Fibroblast of skin of left biceps (primary cell): Measurements from ENCODE around the gene LAMA3.
"Not testable (repeated sequence)": the region's sequence is repeated elsewhere in the genome, so short reads cannot be mapped to it uniquely, and the experiment has no call there.

Source experiments
- DNase-seq, 2 experiments: peaks; one replicate each; pipeline ENCODE4 v3.0.0-alpha.2; 2013; ENCODE audit warnings: low read depth in 2 of 2

Gene LAMA3

GRCh38 chr18:23731861-23732260 lies 42.6 kb downstream of the LAMA3 start:
- no peak for DNase-seq

- no peak for DNase-seq
These were observed 43.2 kb downstream of the LAMA3 start for GRCh38 chr18:23732439-23732838.

GRCh38 chr18:23733265-23733664 lies 44.0 kb downstream of the LAMA3 start:
- not testable (repeated sequence) for DNase-seq

DNA sequence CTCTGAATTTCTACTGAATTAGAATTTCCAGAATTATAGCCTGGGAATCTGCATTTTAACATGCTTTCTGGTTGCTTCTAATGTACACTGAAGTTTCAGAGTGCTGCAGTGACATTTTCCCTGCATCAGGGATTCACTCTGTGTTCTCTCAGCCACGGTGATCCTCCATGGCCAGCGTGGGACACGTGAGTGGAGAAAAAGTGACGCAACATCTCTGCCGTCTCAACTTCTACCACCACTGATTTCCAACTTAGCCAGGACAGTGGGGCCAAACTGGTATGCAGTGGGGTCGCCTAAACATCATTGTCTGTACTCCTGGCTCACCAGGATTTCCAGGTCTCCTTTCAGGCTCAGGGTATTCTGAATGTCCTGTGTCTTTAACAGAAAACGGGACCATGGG lies 44.6 kb downstream of the LAMA3 start:
- no peak for DNase-seq

DNA sequence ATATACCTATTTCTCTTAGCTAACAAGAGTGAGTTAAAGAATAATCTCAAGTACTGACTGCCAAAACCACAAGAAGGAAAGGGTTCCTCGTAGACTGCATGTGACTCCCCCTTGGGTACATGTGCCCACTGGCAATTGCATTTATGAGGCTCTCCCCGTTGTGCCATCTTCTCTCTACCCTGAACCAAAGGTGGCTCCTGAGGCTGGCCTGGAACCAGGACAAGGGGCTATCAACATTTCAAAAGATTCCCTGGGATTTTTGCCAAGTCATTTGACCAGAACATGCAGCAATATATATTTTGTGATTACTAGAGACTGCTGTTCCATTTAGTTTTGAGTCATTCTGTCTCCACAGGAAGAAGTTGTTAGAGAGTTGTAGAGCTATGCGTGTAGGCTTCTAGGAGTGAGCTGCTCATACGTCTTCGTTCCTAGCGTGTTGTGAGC lies 45.8 kb downstream of the LAMA3 start:
- no peak for DNase-seq

- DNase-seq: no peak
These were observed 48.3 kb downstream of the LAMA3 start for GRCh38 chr18:23737578-23737977.

GRCh38 chr18:23738151-23738550 lies 48.9 kb downstream of the LAMA3 start:
- DNase-seq: no peak

DNA sequence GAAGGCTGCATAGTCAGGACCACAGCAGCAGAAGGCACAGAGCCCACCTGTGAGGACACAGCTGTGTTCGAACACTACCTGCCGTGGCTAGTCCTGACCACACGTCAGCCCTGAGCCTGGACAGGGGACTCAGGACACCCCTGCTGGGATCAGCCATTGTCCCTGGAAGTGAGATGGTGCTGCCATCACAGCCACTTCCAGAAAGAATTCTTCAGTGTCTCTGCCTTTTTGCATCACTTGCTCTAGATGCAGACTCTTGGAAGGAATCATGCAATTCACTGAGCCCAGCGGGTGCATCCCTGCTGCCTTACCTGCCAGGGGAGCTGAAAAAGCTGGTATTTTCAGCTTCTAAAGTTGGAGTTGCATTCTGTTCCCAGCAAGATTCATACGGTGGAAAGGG lies 49.3 kb downstream of the LAMA3 start:
- no peak for DNase-seq

- peak in 1 of 2 experiments; percentile 1 for DNase-seq
These were observed 51.0 kb downstream of the LAMA3 start for GRCh38 chr18:23740105-23740830.

- DNase-seq: not testable (repeated sequence)
These were observed 52.7 kb downstream of the LAMA3 start for GRCh38 chr18:23741967-23742366.

DNA sequence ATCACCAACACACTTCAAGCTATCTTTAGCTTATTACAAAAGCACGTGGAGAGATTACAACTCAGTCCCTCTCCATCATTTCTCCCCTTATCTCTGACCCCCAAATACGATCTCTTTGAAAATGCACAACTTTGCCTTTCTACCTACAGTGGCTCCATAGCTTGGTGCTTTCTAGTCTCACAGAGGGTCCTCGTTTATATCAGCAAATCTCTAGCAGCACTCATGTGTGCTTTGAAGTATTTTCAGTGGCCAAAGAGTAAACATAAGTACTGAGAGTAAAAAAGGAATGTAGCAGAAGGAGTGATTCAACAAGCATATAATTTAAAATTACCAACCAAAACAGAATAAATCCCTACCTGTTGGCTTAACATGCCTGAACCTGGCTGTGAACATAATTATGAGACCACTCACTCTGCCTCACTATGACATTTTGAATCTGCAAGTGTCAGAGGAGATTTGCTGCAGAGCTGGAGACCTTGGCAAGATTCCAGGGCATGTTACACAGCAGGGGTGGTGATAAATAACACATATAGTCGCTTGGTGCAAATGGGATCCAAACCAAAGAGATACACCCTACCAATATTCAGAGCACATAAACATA lies 54.6 kb downstream of the LAMA3 start:
- no peak for DNase-seq

- no peak for DNase-seq
These were observed 56.1 kb downstream of the LAMA3 start for GRCh38 chr18:23745366-23745765.

DNA sequence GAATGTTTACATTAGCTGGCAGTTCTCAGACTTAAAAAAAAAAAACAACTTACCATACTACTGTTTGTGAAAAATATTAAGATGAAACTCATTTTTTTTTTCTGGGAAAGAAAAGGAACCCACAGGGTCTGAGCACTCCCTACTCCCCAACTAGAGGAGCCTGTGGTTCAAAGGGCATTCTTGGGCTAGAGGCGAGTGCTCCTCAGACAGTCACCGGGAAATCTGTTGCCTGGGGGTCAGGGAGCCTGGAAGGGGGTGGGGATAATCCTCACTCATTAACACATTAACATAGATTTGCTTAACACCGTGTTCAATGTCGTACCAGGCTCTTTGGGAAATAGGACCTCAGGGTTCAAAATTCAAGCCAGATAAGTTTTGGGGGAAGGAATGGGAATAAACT lies 57.6 kb downstream of the LAMA3 start:
- no peak for DNase-seq

- DNase-seq: no peak
These were observed 63.1 kb downstream of the LAMA3 start for GRCh38 chr18:23752363-23752762.

GRCh38 chr18:23752796-23753195 lies 63.5 kb downstream of the LAMA3 start:
- DNase-seq: no peak

- DNase-seq: no peak
These were observed 67.6 kb downstream of the LAMA3 start for GRCh38 chr18:23756590-23757436.

DNA sequence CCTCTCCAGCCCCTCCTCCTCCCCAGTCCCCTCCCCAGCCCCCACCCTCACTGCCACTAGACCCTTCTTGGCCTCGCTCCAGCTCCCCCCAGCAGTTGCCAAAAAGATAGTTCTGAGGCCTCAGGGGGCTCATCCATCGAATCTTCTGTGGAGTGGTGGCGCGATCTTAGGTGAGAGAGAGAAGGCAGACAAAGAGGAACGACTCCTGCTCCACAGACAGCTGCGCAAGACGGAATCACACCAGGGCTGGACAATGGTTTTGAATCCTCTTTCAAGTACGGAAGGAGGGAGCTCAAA lies 68.1 kb downstream of the LAMA3 start:
- DNase-seq: no peak

DNA sequence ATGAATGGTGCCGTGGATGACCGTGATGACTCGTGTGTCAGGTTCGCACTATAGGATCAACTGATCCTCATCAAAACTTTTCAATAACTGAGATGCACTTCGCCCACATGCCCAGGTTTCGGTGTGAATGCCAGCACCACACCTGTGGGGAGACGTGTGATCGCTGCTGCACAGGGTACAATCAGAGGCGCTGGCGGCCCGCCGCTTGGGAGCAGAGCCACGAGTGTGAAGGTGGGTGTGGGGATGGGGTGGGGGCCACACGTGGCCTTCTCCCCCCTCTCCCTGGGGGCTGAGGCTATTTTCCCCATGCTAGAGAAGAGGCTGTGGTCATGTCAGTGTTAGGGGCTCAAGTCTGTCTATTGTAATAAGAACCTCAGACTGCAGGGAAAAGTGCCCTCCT lies 69.0 kb downstream of the LAMA3 start:
- no peak for DNase-seq

GRCh38 chr18:23761941-23762340 lies 72.7 kb downstream of the LAMA3 start:
- DNase-seq: no peak

- DNase-seq: no peak
These were observed 74.1 kb downstream of the LAMA3 start for GRCh38 chr18:23763343-23763742.

DNA sequence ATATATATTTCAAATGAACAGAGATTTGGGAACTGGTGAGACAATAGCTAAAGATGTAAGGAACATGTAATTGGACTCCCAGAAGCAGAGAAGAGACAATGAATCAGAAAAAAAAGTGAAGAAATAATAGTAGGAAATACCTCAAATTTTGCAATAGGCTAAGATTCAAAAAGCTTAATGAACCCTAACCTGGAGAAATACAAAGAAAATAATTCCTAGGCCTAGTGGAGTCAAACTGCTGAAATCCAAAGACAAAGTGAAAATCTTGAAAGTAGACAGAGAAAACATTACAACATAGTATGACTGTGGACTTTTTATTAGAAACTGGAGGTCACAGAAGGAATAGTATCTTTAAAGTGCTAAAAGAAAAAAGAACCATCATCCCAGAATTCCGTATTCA lies 76.7 kb downstream of the LAMA3 start:
- DNase-seq: no peak

GRCh38 chr18:23772327-23773024 lies 83.2 kb downstream of the LAMA3 start:
- DNase-seq: no peak
